Liver (tissue), 2 donors: ENCODE data around the gene ATP6V1G3.

Source experiments
- FOXA1 ChIP-seq: IDR thresholded peaks from 2 replicates; pipeline ENCODE4 v1.6.1; 2016; ENCODE audit warnings: antibody characterized with exemption
- JUND ChIP-seq, 2 donors: IDR thresholded peaks; 2 replicates each; pipeline ENCODE4 v1.6.1; 2016; ENCODE audit warnings: antibody characterized with exemption in 2 of 2
- TF ChIP-seq, protein P1 (sequence below): IDR thresholded peaks from 2 replicates; pipeline ENCODE4 v1.6.1; 2016; ENCODE audit warnings: antibody characterized with exemption
- donor health status: healthy.

DNA sequence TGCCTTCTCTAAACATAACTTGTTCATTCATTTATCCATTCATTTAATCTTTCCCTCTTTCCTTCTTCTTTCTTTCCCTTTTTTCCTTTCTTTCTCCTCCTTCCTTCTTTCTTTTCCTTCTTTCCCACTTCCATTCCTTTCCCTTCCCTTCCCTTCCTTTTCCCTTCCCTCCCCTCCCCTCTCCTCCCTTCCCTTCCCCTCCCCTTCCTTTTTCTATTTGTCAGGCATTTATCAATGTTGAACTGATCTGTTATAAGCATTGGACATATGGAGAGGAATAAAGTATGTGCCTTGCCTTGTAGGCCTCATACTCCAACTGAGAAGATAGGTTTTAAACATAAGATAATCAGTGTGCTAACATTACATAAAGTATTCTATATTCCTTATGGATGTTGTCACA is 23.7 kb upstream of the ATP6V1G3 start:
- TF ChIP-seq, protein P1, sequence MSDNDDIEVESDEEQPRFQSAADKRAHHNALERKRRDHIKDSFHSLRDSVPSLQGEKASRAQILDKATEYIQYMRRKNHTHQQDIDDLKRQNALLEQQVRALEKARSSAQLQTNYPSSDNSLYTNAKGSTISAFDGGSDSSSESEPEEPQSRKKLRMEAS = no peak
- TF ChIP-seq FOXA1 (no peak), JUND (IDR thresholded peaks at IDR 0.05) (no peak)
